K562 (cell line): Measurements from ENCODE around the gene ENTPD6.

Source experiments
- FOS ChIP-seq: IDR thresholded peaks from 3 replicates; pipeline ENCODE4 v1.6.1; 2011; ENCODE audit not compliant: insufficient read length; ENCODE audit errors: extremely low read depth
- FOXP1 ChIP-seq: sonication (generic); formaldehyde crosslinking; IDR thresholded peaks from 2 replicates; pipeline ENCODE4 v1.8.0; 2022; ENCODE audit warnings: mild to moderate bottlenecking, missing genetic modification reagents
- NFIX ChIP-seq: fragments of 250-450 bp; sonication (Bioruptor Pico); IDR thresholded peaks from 2 replicates; pipeline ENCODE4 v1.4.0; 2020; ENCODE audit warnings: low read depth, mild to moderate bottlenecking, moderate library complexity
- PML ChIP-seq: IDR thresholded peaks from 2 replicates; pipeline ENCODE4 v1.6.1; 2012; ENCODE audit warnings: low read length, inconsistent platforms
- RAD21 ChIP-seq, 2 experiments: fragments of 250-450 bp in 1 of 2; fragments of 450-650 bp in 1 of 2; sonication (Bioruptor Pico) in 1 of 2; formaldehyde crosslinking in 1 of 2; IDR thresholded peaks in 1 of 2; conservative IDR thresholded peaks in 1 of 2; 2 replicates each; pipeline versions ENCODE4 v1.4.0 to v1.8.0; 2020 to 2022; ENCODE audit warnings: mild to moderate bottlenecking in 2 of 2, moderate library complexity in 1 of 2
- SMARCC2 ChIP-seq: fragments of 450-650 bp; IDR thresholded peaks from 2 replicates; pipeline ENCODE4 v1.6.1; 2017; ENCODE audit warnings: antibody characterized with exemption, moderate library complexity, mild to moderate bottlenecking, low read depth
- SP1 ChIP-seq: sonication (generic); formaldehyde crosslinking; IDR thresholded peaks from 2 replicates; pipeline ENCODE4 v1.8.1; 2022; ENCODE audit warnings: mild to moderate bottlenecking, missing genetic modification reagents
- TF ChIP-seq, protein P1 (sequence below), 2 experiments: fragments of 450-650 bp in 1 of 2; sonication (generic) in 1 of 2; formaldehyde crosslinking; conservative IDR thresholded peaks; 2 replicates each; pipeline versions ENCODE4 v1.4.0 to v1.8.1; 2020 to 2022; ENCODE audit warnings: mild to moderate bottlenecking in 1 of 2, missing genetic modification reagents in 1 of 2

DNA sequence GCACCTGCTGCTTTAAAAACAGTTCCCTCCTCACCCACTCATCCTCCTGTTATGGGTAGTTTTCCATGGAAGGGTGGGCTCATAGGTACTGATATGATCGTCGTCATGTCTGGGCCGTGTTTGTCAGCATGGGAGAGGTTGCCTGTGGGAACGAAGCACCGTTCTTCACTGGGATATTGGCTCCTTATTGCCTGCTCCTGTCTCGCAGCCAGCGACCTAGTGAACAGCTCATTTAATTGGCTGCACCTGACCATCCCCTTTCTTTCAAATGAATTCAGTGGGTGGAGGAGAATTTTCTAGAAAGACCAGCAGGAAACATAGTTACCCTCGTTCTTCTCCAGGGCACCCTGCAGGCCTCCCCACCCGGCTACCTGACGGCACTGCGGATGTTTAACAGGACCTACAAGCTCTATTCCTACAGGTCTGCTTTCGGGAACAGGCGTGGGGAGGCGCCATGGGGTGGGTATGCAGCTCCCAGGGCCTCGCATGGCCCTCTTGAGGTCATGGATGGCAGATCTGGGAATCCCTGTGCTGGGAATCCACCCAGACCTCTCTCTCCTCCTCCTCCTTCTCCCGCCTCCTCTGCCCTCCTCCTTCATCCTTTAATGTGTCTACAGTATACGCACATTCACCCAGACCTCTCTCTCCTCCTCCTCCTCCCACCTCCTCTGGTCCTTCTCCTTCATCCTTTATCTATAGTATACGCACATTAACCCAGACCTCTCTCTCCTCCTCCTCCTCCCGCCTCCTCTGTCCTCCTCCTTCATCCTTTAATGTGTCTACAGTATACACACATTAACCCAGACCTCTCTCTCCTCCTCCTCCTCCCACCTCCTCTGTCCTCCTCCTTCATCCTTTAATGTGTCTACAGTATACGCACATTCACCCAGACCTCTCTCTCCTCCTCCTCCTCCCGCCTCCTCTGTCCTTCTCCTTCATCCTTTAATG lies 21.9 kb downstream of the ENTPD6 start:
- TF ChIP-seq SP1 (CRISPR knock-in tag) = no peak
- no peak for TF ChIP-seq FOS
- TF ChIP-seq NFIX = no peak
- no peak for TF ChIP-seq SMARCC2
- no peak for TF ChIP-seq PML
- TF ChIP-seq FOXP1 (CRISPR knock-in tag) = no peak
- TF ChIP-seq, protein P1, sequence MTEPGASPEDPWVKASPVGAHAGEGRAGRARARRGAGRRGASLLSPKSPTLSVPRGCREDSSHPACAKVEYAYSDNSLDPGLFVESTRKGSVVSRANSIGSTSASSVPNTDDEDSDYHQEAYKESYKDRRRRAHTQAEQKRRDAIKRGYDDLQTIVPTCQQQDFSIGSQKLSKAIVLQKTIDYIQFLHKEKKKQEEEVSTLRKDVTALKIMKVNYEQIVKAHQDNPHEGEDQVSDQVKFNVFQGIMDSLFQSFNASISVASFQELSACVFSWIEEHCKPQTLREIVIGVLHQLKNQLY (CRISPR knock-in tag; conservative IDR thresholded peaks at IDR 0.05) = no peak
- TF ChIP-seq RAD21 (CRISPR knock-in tag; conservative IDR thresholded peaks at IDR 0.05 in 1 of 2, IDR thresholded peaks at IDR 0.05 in 1 of 2) = no peak
